ACC112 (cell line): Measurements from ENCODE around the gene NAP1L4.

ENCODE experiments used
- H2AFZ ChIP-seq: fragments of 200-600 bp; sonication (generic); one replicate; pipeline ENCODE4 v1.6.0; 2017; ENCODE audit warnings: antibody characterized with exemption, low read length; ENCODE audit not compliant: unreplicated experiment
- H3K27ac ChIP-seq: fragments of 200-600 bp; sonication (generic); 2 replicates; pipeline ENCODE4 v1.5.1; 2014; ENCODE audit warnings: low read depth, mild to moderate bottlenecking, antibody characterized with exemption, low read length, moderate library complexity
- H3K27me3 ChIP-seq: fragments of 200-600 bp; sonication (generic); 2 replicates; pipeline ENCODE4 v1.6.1; 2014; ENCODE audit warnings: mild to moderate bottlenecking, antibody characterized with exemption, low read length, moderate library complexity, mixed read lengths; ENCODE audit not compliant: insufficient read depth
- H3K36me3 ChIP-seq: fragments of 200-600 bp; sonication (generic); 2 replicates; pipeline ENCODE4 v1.6.1; 2016; ENCODE audit warnings: mild to moderate bottlenecking, antibody characterized with exemption, low read length, moderate library complexity, mixed read lengths; ENCODE audit not compliant: insufficient read depth
- H3K4me1 ChIP-seq: fragments of 200-600 bp; sonication (generic); one replicate; pipeline ENCODE4 v1.6.1; 2016; ENCODE audit warnings: low read length, mixed read lengths; ENCODE audit not compliant: insufficient read depth, unreplicated experiment, control insufficient read depth
- H3K4me3 ChIP-seq: fragments of 200-600 bp; sonication (generic); 2 replicates; pipeline ENCODE4 v1.5.1; 2014; ENCODE audit warnings: mild to moderate bottlenecking, low read depth, low read length
- H3K79me2 ChIP-seq: fragments of 200-600 bp; sonication (generic); one replicate; pipeline ENCODE4 v1.6.0; 2016; ENCODE audit warnings: low read length; ENCODE audit not compliant: control insufficient read depth, unreplicated experiment, insufficient read depth

The NAP1L4 gene

DNA sequence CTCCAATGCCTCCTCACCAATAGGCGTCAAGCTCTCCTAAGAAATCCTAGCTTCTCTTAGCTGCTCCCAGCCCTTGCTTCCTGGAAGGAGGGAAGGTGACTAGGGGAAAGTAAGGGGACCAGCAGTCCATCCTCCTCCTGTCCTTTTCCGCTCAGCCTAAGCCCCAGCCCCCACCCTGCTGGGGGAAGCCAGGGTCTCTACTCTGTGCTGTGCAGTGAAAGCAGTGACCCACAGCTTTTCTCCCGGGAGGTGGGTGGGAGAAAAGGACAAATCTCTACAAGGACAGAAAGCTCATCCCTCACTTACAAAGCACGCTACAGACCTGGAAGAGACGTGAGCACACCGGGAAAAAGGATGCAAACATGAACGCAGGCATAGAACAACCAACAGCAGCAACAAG lies 32.0 kb downstream of the NAP1L4 start:
- Histone ChIP-seq H3K27ac (no peak overlapping the region), H2AFZ (no peak overlapping the region), H3K4me1 (no peaks in the 10 kb centered on the region), H3K36me3 (peaks cover 64% of the 10 kb centered on the region; the same call in 1 of the 2 replicates), H3K27me3 (no peaks in the 10 kb centered on the region), H3K79me2 (peaks cover 43% of the 10 kb centered on the region), H3K4me3 (no peak overlapping the region)

GRCh38 chr11:2958251-2958650 lies 33.9 kb downstream of the NAP1L4 start:
- Histone ChIP-seq H3K79me2 (peaks cover 28% of the 10 kb centered on the region), H2AFZ (no peak overlapping the region), H3K27me3 (no peaks in the 10 kb centered on the region), H3K36me3 (peaks cover 58% of the 10 kb centered on the region; the same call in 1 of the 2 replicates), H3K4me3 (no peak overlapping the region), H3K27ac (no peak overlapping the region), H3K4me1 (peaks cover 1% of the 10 kb centered on the region)

GRCh38 chr11:2955906-2956476 lies 36.1 kb downstream of the NAP1L4 start:
- Histone ChIP-seq H3K27me3 (no peaks in the 10 kb centered on the region), H3K36me3 (peaks cover 57% of the 10 kb centered on the region), H2AFZ (no peak overlapping the region), H3K79me2 (peaks cover 15% of the 10 kb centered on the region), H3K27ac (no peak overlapping the region), H3K4me1 (peaks cover 24% of the 10 kb centered on the region), H3K4me3 (no peak overlapping the region)

- no peaks in the 10 kb centered on the region for H3K27me3 ChIP-seq
- H3K4me1 ChIP-seq = peaks cover 29% of the 10 kb centered on the region
- peaks cover 55% of the 10 kb centered on the region for H3K36me3 ChIP-seq
- peaks cover 15% of the 10 kb centered on the region for H3K79me2 ChIP-seq
- no peak overlapping the region for H3K4me3 ChIP-seq
- H2AFZ ChIP-seq = no peak overlapping the region
- peak overlapping the region; percentile 4; the same call in 1 of the 2 replicates for H3K27ac ChIP-seq
Observed at GRCh38 chr11:2954263-2954662, 37.9 kb downstream of the NAP1L4 start.

DNA sequence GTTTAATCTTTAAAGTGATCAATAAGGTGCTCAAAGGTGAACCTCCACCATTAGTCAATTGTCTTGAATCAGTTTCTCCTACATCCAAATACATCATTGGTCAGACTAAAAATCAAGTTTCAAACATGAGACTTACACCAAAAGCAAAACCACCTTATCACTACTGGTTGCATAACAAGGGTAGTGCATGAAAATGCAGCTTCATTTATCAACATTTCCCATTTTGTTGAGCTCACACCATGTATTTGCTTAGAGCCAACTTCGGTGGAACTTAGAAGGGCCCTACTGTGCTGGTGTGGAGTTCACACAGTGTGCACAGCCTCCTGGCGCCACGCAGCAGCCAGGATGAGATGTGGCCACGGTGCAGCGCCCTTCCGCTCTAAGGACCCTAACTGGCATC lies 39.8 kb downstream of the NAP1L4 start:
- Histone ChIP-seq H3K27me3 (no peaks in the 10 kb centered on the region), H3K27ac (peak overlapping the region; percentile 87), H3K4me3 (no peak overlapping the region), H3K79me2 (peaks cover 12% of the 10 kb centered on the region), H3K4me1 (peaks cover 30% of the 10 kb centered on the region), H3K36me3 (peaks cover 45% of the 10 kb centered on the region), H2AFZ (no peak overlapping the region)

DNA sequence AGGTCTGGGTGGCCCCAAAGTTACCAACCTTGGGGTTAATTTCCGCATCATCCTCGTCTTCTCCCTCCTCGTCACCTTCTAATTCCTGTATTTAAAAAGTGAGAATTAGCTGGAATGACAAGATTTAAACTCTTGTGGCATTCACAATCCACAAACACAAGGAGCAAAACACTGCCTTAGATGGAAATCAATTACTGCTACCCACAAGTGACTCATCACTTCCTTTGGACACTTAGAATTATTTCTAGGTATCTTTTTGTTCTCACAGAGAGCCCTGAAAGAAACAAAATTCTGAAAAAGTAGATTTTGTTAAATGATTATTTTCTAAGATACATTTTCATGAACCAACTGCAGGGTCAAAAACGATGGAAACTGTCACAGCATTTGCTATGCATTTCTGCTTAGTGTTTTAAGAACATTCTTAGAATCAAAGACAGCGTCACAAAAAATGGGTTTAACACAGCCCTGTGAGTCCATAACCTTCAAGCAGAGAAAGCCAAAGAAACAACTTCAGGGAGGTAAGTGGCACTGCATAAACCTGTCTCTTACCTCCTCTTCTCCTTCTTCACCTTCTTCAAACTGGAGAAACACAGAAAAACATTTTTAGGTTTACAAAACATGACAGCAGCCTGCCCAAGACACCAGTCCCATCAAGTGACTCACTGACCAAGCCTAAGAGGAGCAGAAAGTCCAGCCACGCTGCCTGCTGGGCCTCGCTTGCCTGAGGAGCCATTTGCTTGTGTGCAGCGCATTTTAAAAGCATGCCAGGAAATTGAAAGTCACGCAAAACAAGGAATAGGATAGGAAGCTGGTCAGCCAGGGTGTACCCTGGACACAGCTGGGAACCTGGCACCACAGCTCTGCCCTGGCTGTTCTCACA lies 40.7 kb downstream of the NAP1L4 start:
- Histone ChIP-seq H3K4me1 (peaks cover 36% of the 10 kb centered on the region), H3K36me3 (peaks cover 39% of the 10 kb centered on the region), H2AFZ (no peak overlapping the region), H3K79me2 (peaks cover 15% of the 10 kb centered on the region), H3K4me3 (peak overlapping the region; percentile 28; the same call in 1 of the 2 replicates), H3K27ac (peak overlapping the region; percentile 87), H3K27me3 (no peaks in the 10 kb centered on the region)

- Histone ChIP-seq H3K36me3 (peaks cover 39% of the 10 kb centered on the region), H3K27ac (peak overlapping the region; percentile 87), H2AFZ (no peak overlapping the region), H3K27me3 (no peaks in the 10 kb centered on the region), H3K4me1 (peaks cover 43% of the 10 kb centered on the region), H3K79me2 (peaks cover 15% of the 10 kb centered on the region), H3K4me3 (peak overlapping the region; percentile 28; the same call in 1 of the 2 replicates)
Observed at GRCh38 chr11:2950825-2951224, 41.3 kb downstream of the NAP1L4 start.

GRCh38 chr11:2949920-2950319 lies 42.2 kb downstream of the NAP1L4 start:
- H3K27me3 ChIP-seq = no peaks in the 10 kb centered on the region
- peaks cover 39% of the 10 kb centered on the region for H3K36me3 ChIP-seq
- peaks cover 47% of the 10 kb centered on the region for H3K4me1 ChIP-seq
- H2AFZ ChIP-seq = no peak overlapping the region
- no peak overlapping the region for H3K27ac ChIP-seq
- peaks cover 15% of the 10 kb centered on the region for H3K79me2 ChIP-seq
- no peak overlapping the region for H3K4me3 ChIP-seq

- Histone ChIP-seq H3K4me3 (no peak overlapping the region), H2AFZ (no peak overlapping the region), H3K27me3 (no peaks in the 10 kb centered on the region), H3K36me3 (peaks cover 25% of the 10 kb centered on the region), H3K79me2 (peaks cover 15% of the 10 kb centered on the region), H3K27ac (no peak overlapping the region), H3K4me1 (peaks cover 44% of the 10 kb centered on the region)
Observed at GRCh38 chr11:2947744-2948143, 44.4 kb downstream of the NAP1L4 start.

DNA sequence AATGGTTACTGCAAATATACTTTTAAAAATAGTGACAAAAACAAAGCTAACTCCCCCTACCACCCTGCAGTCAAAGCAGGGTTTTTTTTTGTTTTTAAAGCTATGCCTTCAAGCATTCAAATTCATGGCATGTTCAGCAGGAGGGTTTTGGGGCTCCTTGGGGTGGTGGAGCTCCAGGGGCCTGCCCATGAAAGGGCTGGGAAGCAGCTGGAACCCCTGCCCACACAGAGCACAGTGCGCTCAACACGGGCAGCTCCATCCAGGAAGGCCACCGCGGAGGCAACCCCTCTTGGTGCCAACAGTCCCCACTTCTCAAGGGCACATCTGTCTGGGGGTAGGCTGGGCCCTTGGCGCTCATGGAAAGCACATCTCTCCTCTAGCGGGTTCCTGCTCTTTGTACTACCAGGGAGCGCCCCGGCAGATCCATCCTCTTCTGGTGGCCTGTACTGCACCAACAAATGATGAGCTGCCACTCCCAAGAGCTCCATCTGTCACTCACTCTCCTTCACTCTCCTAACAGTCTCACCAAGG lies 46.3 kb downstream of the NAP1L4 start:
- H3K27me3 ChIP-seq = no peaks in the 10 kb centered on the region
- no peak overlapping the region for H2AFZ ChIP-seq
- peak overlapping the region; percentile 57 for H3K27ac ChIP-seq
- peak overlapping the region; percentile 64 for H3K4me3 ChIP-seq
- peaks cover 11% of the 10 kb centered on the region for H3K79me2 ChIP-seq
- peaks cover 16% of the 10 kb centered on the region for H3K36me3 ChIP-seq
- H3K4me1 ChIP-seq = peaks cover 33% of the 10 kb centered on the region
